ENCODE results near the gene RASGEF1C. TPM values are rescaled to one million over a fixed set of nuclear protein-coding genes. Genes with fewer than 3 reads are reported as not detected.

RASGEF1C gene
- total and polyA plus RNA-seq, 2 of the 13 experiments (the other 11 are each of a cell fraction or from before 2014, with no cell fraction given) = not detected

GRCh38 chr5:180135128-180135955, 73.7 kb downstream of the RASGEF1C start:
- in situ Hi-C loops (cut with HindIII; ENCODE audit: extremely low pct_ligation_motif_present, low pct_unique_long_range_greater_than_20kb) = no loop called here
- Histone ChIP-seq H3K27ac (ENCODE audit: extremely low read length, insufficient read depth, low read length) (no peak overlapping the region), H4K20me1 (ENCODE audit: insufficient read depth, low read length) (no peaks in the 10 kb centered on the region), H3K27me3 (ENCODE audit: control insufficient read depth in 1 of 2, insufficient read depth in 2 of 2, low read length in 2 of 2) (peaks cover 11 to 60% of the 10 kb centered on the region in 2 experiments), H2AFZ (ENCODE audit: low read length) (no peak overlapping the region), H3K4me2 (ENCODE audit: low read depth, low read length) (no peak overlapping the region), H3K9me3 (ENCODE audit: low read length) (no peaks in the 10 kb centered on the region), H3K4me3 (replicated peaks in 1 of 3; ENCODE audit: insufficient read depth in 1 of 3, low read depth in 2 of 3, low read length in 3 of 3) (no peak overlapping the region), H3K36me3 (replicated peaks in 1 of 2; ENCODE audit: control insufficient read depth in 1 of 2, insufficient read depth in 2 of 2, low read length in 2 of 2) (no peaks in the 10 kb centered on the region), H3K79me2 (ENCODE audit: insufficient read depth, low read length) (no peaks in the 10 kb centered on the region), H3K9ac (ENCODE audit: insufficient read depth, low read depth, low read length) (no peak overlapping the region), H3K4me1 (ENCODE audit: insufficient read depth, low read length) (no peaks in the 10 kb centered on the region)
- intact Hi-C loops (cut with micrococcal nuclease; ENCODE audit: unreplicated experiment) = no loop called here
- DNase-seq (ENCODE audit: low spot score) = no peak
- no peak for FAIRE-seq
- ChIA-PET CTCF (ENCODE audit: low intra/inter-chr PET ratio, low total read pairs) (no interaction called here), POLR2A (no interaction called here)
- TF ChIP-seq PRPF4 (IDR thresholded peaks at IDR 0.05; ENCODE audit: low read depth, low read length, poor library complexity, severe bottlenecking) (no peak), ZNF30 (CRISPR knock-in tag; IDR thresholded peaks at IDR 0.05) (no peak), HNRNPK (IDR thresholded peaks at IDR 0.05; ENCODE audit: low read depth, low read length, poor library complexity, severe bottlenecking) (no peak)
- BruUV-seq (replicated peaks) = no TSS peak
- no peak for ATAC-seq
- WGBS (ENCODE audit: low lambda C conversion rate) = 26% methylated on average over 9 of the region's 13 CpGs

- ChIA-PET POLR2A (no interaction called here), CTCF (ENCODE audit: low intra/inter-chr PET ratio, low total read pairs) (no interaction called here)
- intact Hi-C loops (cut with micrococcal nuclease; ENCODE audit: unreplicated experiment) (no loop called here), in situ Hi-C loops (cut with HindIII; ENCODE audit: extremely low pct_ligation_motif_present, low pct_unique_long_range_greater_than_20kb) (loop anchor here (5.0 kb wide), 1 partner anchor 73 kb away; the partner anchor contains the start of gene RASGEF1C)
- no peak for TF ChIP-seq NR2F2 (IDR thresholded peaks at IDR 0.05; ENCODE audit: borderline replicate concordance, low read depth)
- TF ChIP-seq ZNF768 (CRISPR knock-in tag; IDR thresholded peaks at IDR 0.05) = peak; percentile 67
- Histone ChIP-seq H3K27ac (ENCODE audit: extremely low read length, insufficient read depth, low read length) (no peak overlapping the region), H2AFZ (ENCODE audit: low read length) (no peak overlapping the region), H3K36me3 (replicated peaks in 1 of 2; ENCODE audit: control insufficient read depth in 1 of 2, insufficient read depth in 2 of 2, low read length in 2 of 2) (no peaks in the 10 kb centered on the region), H3K4me3 (replicated peaks in 1 of 3; ENCODE audit: insufficient read depth in 1 of 3, low read depth in 2 of 3, low read length in 3 of 3) (no peak overlapping the region), H3K27me3 (ENCODE audit: control insufficient read depth in 1 of 2, insufficient read depth in 2 of 2, low read length in 2 of 2) (peaks cover 7 to 62% of the 10 kb centered on the region in 2 experiments), H3K4me2 (ENCODE audit: low read depth, low read length) (no peak overlapping the region), H3K9me3 (ENCODE audit: low read length) (no peaks in the 10 kb centered on the region), H3K9ac (ENCODE audit: insufficient read depth, low read depth, low read length) (no peak overlapping the region), H3K4me1 (ENCODE audit: insufficient read depth, low read length) (no peaks in the 10 kb centered on the region), H3K79me2 (ENCODE audit: insufficient read depth, low read length) (no peaks in the 10 kb centered on the region), H4K20me1 (ENCODE audit: insufficient read depth, low read length) (no peaks in the 10 kb centered on the region)
- FAIRE-seq = no peak
- BruUV-seq (replicated peaks) = no TSS peak
- ATAC-seq = no peak
- WGBS (ENCODE audit: low lambda C conversion rate) = 13% methylated on average over 3 of the region's 9 CpGs
- no peak for DNase-seq (ENCODE audit: low spot score)
Measured at GRCh38 chr5:180133971-180134508, 75.0 kb downstream of the RASGEF1C start.
